Ovary (tissue), 3 donors: ENCODE results near the gene TAGAP.

Experiments used
- CTCF ChIP-seq, 3 donors: fragments of 450-650 bp in 2 of 3; fragments of 200-600 bp in 1 of 3; IDR thresholded peaks; one replicate each; pipeline versions ENCODE4 v1.5.1 to v1.8.0; 2016 to 2022; ENCODE audit warnings: antibody characterized with exemption in 3 of 3, mild to moderate bottlenecking in 1 of 3
- POLR2A ChIP-seq: fragments of 450-650 bp; IDR thresholded peaks from one replicate; pipeline ENCODE4 v1.6.1; 2017; ENCODE audit warnings: antibody characterized with exemption, mild to moderate bottlenecking, moderate library complexity
- donor health status: DM: no; HTN: no; CAD: no.

- no peak for TF ChIP-seq CTCF (IDR thresholded peaks at IDR 0.05)
- no peak for TF ChIP-seq POLR2A
These were observed 2.0 kb downstream of the TAGAP start for GRCh38 chr6:159042826-159043181.
